Common myeloid progenitor, CD34-positive (primary cell): ENCODE measurements around the gene ITPK1.

Source experiments
- CTCF ChIA-PET: fragments of 350-600 bp; sonication (Branson Sonifier 250); formaldehyde crosslinking; loops from one replicate; lab custom pipeline; 2021; ENCODE audit warnings: antibody characterized with exemption; lab: Charles Lee
- POLR2A ChIA-PET: fragments of 350-600 bp; sonication (Branson Sonifier 250); formaldehyde crosslinking; loops from one replicate; lab custom pipeline; 2021; ENCODE audit warnings: antibody characterized with exemption; lab: Charles Lee
- DNase-seq, 3 donors: peaks; one replicate each; pipeline versions ENCODE4 v3.0.0 to v3.0.0-alpha.2; 2013
- H3K27ac ChIP-seq, 2 experiments: 1 replicate in 1 of 2; 2 replicates in 1 of 2; pipeline ENCODE4 v1.7.0; 2013; ENCODE audit warnings: inconsistent platforms in 2 of 2, low read length in 2 of 2, mild to moderate bottlenecking in 2 of 2, low read depth in 1 of 2, moderate library complexity in 1 of 2; ENCODE audit not compliant: severe bottlenecking in 2 of 2, insufficient read depth in 1 of 2, poor library complexity in 1 of 2
- H3K27me3 ChIP-seq, 5 experiments: replicated peaks in 2 of 5; 1 replicate in 3 of 5; 2 replicates in 2 of 5; pipeline versions ENCODE4 v1.6.1 to v1.7.0; 2013; ENCODE audit warnings: low read length in 4 of 5, mild to moderate bottlenecking in 2 of 5, moderate library complexity in 2 of 5, inconsistent platforms in 1 of 5; ENCODE audit not compliant: insufficient read depth in 5 of 5, control insufficient read depth in 4 of 5
- H3K36me3 ChIP-seq, 4 experiments: 1 replicate in 2 of 4; 2 replicates in 2 of 4; pipeline versions ENCODE4 v1.6.1 to v1.7.0; 2013; ENCODE audit warnings: low read length in 3 of 4, control low read depth in 1 of 4, mild to moderate bottlenecking in 1 of 4; ENCODE audit not compliant: control insufficient read depth in 4 of 4, insufficient read depth in 4 of 4
- H3K4me1 ChIP-seq, 4 experiments: 1 replicate in 3 of 4; 2 replicates in 1 of 4; pipeline versions ENCODE4 v1.6.1 to v1.7.1; 2013; ENCODE audit warnings: low read length in 3 of 4, mild to moderate bottlenecking in 3 of 4, control low read depth in 1 of 4, inconsistent platforms in 1 of 4, moderate library complexity in 1 of 4; ENCODE audit not compliant: control insufficient read depth in 4 of 4, insufficient read depth in 4 of 4; ENCODE audit errors: control extremely low read depth in 1 of 4
- H3K4me3 ChIP-seq, 7 experiments: 1 replicate in 4 of 7; 2 replicates in 3 of 7; pipeline versions ENCODE4 v1.5.1 to v1.7.0; 2013; ENCODE audit warnings: mild to moderate bottlenecking in 7 of 7, low read length in 6 of 7, moderate library complexity in 6 of 7, inconsistent platforms in 2 of 7, low read depth in 2 of 7, control low read depth in 1 of 7; ENCODE audit not compliant: insufficient read depth in 4 of 7, control insufficient read depth in 1 of 7; ENCODE audit errors: extremely low read depth in 1 of 7
- H3K9me3 ChIP-seq, 5 experiments: 1 replicate in 4 of 5; 2 replicates in 1 of 5; pipeline versions ENCODE4 v1.6.1 to v1.7.1; 2013; ENCODE audit warnings: low read length in 4 of 5, mild to moderate bottlenecking in 2 of 5, inconsistent platforms in 1 of 5, low read depth in 1 of 5, moderate library complexity in 1 of 5; ENCODE audit not compliant: control insufficient read depth in 4 of 5, insufficient read depth in 2 of 5; ENCODE audit errors: control extremely low read depth in 1 of 5
- WGBS: methylation state at CpG from one replicate; pipeline ENCODE4 v1.1.5; 2013; ENCODE audit not compliant: insufficient coverage; 5-methylcytosine and 5-hydroxymethylcytosine counted together

The ITPK1 gene

DNA sequence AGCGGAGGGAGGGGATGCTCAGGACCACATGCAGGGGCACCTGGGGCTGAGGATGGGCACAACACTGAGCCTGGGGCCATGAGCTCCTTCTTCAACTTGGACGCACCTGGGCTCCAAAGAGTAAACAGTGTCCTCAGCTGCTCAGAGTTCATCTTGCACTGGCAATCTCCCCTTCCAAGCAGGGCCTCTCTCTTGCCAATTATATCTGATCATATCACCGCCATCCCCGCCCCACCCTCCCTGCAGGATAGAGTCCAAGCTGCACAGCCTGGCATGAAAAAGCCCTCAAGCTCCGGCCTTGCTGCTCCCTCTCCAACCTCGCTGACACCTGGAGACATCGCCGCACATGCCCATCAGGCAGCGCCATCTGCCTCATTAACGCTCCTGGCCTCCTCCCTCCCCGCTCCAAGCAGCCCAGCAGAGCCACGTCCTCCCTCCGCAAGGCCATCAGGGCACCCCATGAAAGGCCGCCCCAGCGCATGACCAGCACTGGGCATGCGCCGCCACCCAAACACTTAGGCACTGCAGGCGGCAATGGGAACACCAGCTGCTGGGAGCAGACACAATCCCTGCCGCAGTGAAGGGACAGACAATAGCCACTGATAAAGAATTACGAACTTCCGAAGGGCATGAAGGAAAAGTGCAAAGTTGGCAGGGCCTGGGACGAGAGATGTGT is 103.9 kb downstream of the ITPK1 start:
- peaks cover 2 to 21% (median 10%) of the 10 kb centered on the region in 4 experiments for H3K36me3 ChIP-seq
- WGBS = 96% methylated on average over 22 of the region's 22 CpGs
- no peak overlapping the region for H3K4me3 ChIP-seq
- no peaks in the 10 kb centered on the region for H3K9me3 ChIP-seq
- H3K27ac ChIP-seq = no peak overlapping the region
- CTCF ChIA-PET = interaction anchor here (1.4 kb wide), 1 partner anchor 12 kb away, joined by 5 read pairs; no protein-coding TSS in a partner anchor
- no peak for DNase-seq
- peaks cover 0 to 32% (median 15%) of the 10 kb centered on the region in 4 experiments for H3K4me1 ChIP-seq
- POLR2A ChIA-PET = no interaction called here
- H3K27me3 ChIP-seq = no peaks in the 10 kb centered on the region

DNA sequence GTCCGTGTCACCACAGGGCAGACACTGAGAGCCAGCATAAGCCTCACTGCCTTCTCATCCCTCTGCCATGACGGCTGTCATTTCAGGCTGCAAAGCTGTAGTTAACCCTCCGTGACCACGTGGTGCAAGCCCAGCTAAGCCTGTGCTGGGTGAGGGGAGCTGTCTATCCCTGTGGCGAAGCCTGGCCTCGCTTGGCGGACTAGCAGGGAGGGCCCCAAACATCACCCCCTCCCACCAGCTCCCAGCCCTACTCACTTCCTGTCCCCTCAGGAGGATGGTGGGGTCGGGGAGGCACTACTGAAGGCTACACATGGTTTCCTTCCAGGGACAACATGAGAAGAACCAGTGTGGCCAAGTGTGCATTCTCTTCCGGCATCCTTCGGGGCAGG is 104.6 kb downstream of the ITPK1 start:
- Histone ChIP-seq H3K4me3 (no peak overlapping the region), H3K36me3 (peaks cover 2 to 18% (median 8%) of the 10 kb centered on the region in 4 experiments), H3K27me3 (no peaks in the 10 kb centered on the region), H3K27ac (no peak overlapping the region), H3K9me3 (no peaks in the 10 kb centered on the region), H3K4me1 (peaks cover 0 to 34% (median 19%) of the 10 kb centered on the region in 4 experiments)
- ChIA-PET POLR2A (no interaction called here), CTCF (no interaction called here)
- peak in 1 of 3 donors; percentile 18 for DNase-seq
- 74% methylated on average over 6 of the region's 10 CpGs for WGBS

DNA sequence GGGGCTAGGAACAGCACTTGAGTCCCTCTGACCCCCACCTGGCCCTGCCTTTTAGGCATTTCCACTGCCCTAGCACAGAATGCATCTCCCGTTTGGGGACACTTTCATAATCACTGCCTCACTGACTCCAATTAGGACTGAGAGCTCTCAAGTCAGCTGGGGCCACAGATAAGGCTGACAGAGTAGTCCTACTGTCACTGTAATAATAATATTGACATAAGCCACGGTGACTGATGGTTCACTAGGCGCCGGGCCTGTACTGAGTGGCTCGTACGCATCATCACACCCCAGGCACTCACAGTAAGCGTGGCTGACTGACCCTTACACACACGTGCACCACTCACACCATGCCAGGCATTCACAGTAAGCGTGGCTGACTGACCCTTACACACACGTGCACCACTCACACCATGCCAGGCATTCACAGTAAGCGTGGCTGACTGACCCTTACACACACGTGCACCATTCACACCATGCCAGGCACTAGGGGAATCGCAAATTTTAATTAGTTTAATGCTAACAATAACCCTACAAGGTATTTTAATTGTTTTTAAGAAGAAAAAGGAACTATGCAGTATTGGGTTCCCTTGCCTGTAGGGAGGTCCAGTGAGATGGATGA is 105.1 kb downstream of the ITPK1 start:
- ChIA-PET CTCF (no interaction called here), POLR2A (no interaction called here)
- Histone ChIP-seq H3K4me1 (peaks cover 0 to 34% (median 19%) of the 10 kb centered on the region in 4 experiments), H3K9me3 (no peaks in the 10 kb centered on the region), H3K27me3 (no peaks in the 10 kb centered on the region), H3K27ac (no peak overlapping the region), H3K36me3 (peaks cover 2 to 13% (median 6%) of the 10 kb centered on the region in 4 experiments), H3K4me3 (no peak overlapping the region)
- 94% methylated on average over 10 of the region's 13 CpGs for WGBS
- no peak for DNase-seq

DNA sequence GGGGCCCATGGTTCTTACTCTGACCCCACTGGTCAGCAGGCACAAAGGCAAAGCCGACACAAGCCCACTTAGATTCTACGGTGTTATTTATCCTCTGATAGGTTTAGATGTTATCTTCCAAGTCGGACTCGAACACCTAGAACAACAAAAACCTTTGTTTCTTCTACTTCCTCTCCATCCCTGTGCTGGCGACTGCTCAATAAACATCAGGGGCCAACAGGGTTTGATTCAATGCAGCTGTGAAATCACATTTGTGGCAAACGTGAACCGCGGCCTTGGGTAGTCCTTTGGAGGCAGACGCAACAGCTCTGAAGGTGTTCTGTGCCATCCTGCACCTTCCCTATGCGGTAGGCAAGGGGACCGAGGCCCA is 105.6 kb downstream of the ITPK1 start:
- peaks cover 2 to 12% (median 4%) of the 10 kb centered on the region in 4 experiments for H3K36me3 ChIP-seq
- H3K27me3 ChIP-seq = no peaks in the 10 kb centered on the region
- POLR2A ChIA-PET = no interaction called here
- H3K9me3 ChIP-seq = no peaks in the 10 kb centered on the region
- 93% methylated on average over 9 of the region's 11 CpGs for WGBS
- H3K4me1 ChIP-seq = peaks cover 0 to 34% (median 19%) of the 10 kb centered on the region in 4 experiments
- no peak for DNase-seq
- CTCF ChIA-PET = no interaction called here
- no peak overlapping the region for H3K4me3 ChIP-seq
- H3K27ac ChIP-seq = no peak overlapping the region

DNA sequence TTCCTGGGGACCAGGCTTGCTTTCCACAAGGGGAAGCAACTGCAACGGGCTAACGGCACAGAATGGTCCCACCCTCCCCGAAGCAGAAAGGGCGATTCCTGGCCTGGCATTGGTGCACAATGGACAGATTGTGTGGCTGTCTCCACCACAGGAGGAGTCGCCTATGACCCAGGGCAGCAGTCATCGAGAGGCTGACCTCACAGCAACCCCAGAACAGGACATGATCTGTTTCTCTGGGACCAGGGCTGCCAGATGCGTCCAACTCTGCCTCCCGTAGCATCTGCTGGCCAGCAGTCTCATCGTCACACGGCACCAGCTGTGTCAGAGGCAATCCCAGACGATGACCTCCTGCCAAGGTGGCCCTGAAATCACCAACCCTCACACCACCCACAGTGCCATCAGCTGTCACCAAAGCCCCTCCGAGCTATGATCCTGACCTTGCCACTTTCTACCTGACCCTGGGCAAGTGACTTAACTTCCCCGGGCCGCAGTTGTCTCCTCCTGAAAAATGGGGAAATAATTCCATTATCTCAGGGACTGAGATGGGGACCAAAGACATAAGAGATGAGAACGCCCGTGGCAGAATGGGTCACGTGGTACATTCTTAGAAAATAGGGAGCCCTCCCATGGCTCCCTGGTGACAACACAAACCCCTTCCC is 106.1 kb downstream of the ITPK1 start:
- Histone ChIP-seq H3K4me3 (no peak overlapping the region), H3K27me3 (no peaks in the 10 kb centered on the region), H3K4me1 (peaks cover 0 to 34% (median 19%) of the 10 kb centered on the region in 4 experiments), H3K9me3 (no peaks in the 10 kb centered on the region), H3K36me3 (peaks cover 0 to 8% (median 2%) of the 10 kb centered on the region in 4 experiments), H3K27ac (no peak overlapping the region)
- WGBS = 84% methylated on average over 14 of the region's 17 CpGs
- ChIA-PET POLR2A (no interaction called here), CTCF (no interaction called here)
- DNase-seq = no peak

DNA sequence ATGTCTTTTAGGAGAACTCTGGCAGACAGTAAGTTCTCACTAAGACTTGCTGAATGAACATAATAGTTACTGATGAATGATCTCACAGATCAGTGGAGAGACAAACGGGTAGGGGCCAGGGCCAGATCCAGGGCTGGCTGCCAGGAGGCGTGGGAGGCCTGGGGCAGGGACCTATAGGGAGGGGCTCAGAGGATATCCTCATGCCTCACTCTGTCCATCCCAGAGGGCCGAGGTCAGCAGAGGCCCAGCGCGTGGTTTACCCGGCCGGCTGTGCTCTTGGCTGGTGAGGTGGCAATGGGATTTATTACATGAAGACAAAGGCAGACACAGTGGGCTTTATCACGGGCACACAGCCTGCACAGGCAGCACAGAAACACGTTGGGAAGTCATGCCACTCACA is 107.3 kb downstream of the ITPK1 start:
- DNase-seq = no peak
- Histone ChIP-seq H3K27me3 (no peaks in the 10 kb centered on the region), H3K4me3 (no peak overlapping the region), H3K4me1 (peaks cover 0 to 23% (median 15%) of the 10 kb centered on the region in 4 experiments), H3K9me3 (no peaks in the 10 kb centered on the region), H3K36me3 (peaks cover 0 to 8% (median 1%) of the 10 kb centered on the region in 4 experiments), H3K27ac (no peak overlapping the region)
- CTCF ChIA-PET = no interaction called here
- POLR2A ChIA-PET = no interaction called here
- WGBS = 69% methylated on average over 8 of the region's 9 CpGs
